Measurements from ENCODE around the gene CCKAR. TPM values are rescaled to one million over a fixed set of nuclear protein-coding genes. Genes with fewer than 3 reads are reported as not detected.

The CCKAR gene
- total and polyA plus RNA-seq, 2 experiments from 2014 or later = not detected

DNA sequence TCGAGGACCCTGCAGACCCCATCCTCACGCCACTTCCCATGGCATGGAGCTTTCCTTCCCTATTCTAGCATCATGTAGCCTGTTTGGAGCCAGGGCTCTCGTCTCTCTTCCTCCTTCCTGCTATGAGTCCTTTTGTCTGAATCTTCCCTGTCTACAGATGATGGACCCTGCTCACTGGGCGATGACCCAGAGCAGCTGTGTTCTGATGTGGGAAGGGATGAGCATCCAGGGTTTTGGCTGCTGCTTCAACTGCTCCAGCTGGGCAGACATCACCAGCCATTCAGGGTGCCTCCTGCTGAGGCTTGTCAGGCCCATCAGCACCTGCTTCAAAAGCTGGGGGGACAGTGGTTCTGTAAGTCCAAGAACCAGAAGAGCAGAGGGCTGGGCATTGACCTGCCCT, 3.2 kb upstream of the CCKAR start (continued):
- no peak for TF ChIP-seq EZH2 (IDR thresholded peaks at IDR 0.05; ENCODE audit: low read depth, unreplicated experiment)

DNA sequence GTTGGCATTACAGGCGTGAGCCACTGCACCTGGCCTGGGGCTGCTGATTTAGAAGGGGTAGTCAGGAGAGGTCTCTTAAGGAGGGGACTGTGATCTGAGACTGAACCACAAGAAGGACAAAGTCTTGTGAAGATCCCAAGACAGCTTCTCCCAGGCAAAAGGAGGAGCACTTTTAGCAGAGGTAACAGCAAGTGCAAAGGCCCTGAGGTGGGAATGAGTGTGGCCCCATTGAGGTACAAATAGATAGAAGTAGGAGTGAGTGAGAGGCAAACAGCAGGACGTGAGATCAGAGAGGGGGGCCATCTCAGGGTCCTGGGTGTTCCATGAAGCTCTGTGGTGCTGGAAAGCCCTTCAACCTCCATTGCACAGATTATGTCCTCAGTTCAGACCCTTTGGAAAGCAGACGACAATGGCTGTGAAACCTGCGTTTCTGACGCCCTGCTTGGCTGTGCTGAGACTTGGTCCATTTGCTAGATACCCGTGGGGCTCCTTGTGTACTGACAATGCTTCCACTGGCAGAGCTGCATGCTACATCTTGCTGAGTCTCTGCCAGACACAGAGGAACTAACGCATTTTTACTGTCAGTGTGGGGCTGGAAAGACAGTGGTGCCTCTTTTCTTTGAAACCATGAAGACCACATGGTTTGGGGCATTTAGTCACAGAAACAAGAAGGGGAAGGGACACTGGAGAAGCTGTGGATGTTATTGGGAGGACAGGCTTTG, 1.3 kb upstream of the CCKAR start:
- ATAC-seq (no peak), DNase-seq (ENCODE audit: low spot score) (no peak)
- Histone ChIP-seq H3K27me3 (ENCODE audit: insufficient read depth) (no peaks in the 10 kb centered on the region), H3F3A (replicated peaks; ENCODE audit: low read depth) (no peaks in the 10 kb centered on the region), H3K4me1 (ENCODE audit: insufficient read depth) (no peaks in the 10 kb centered on the region), H3K4me2 (no peak overlapping the region), H3K27ac (ENCODE audit: low read depth) (no peak overlapping the region), H3K4me3 (no peak overlapping the region), H3K9me2 (ENCODE audit: insufficient read depth) (no peaks in the 10 kb centered on the region), H2AFZ (no peak overlapping the region; the same call in 1 of the 2 replicates), H4K20me1 (replicated peaks; ENCODE audit: insufficient read depth) (no peaks in the 10 kb centered on the region), H3K36me3 (ENCODE audit: insufficient read depth) (peaks cover 6% of the 10 kb centered on the region; the same call in 1 of the 2 replicates), H3K79me2 (replicated peaks; ENCODE audit: insufficient read depth) (no peaks in the 10 kb centered on the region)
- Mint-ChIP-seq H3K27ac (no peak overlapping the region), H3K9me3 (0 out of 3 replicates have a peak, but pooled peaks cover 5% of the 10 kb centered on the region), H3K4me1 (peaks cover 12% of the 10 kb centered on the region), H3K4me3 (no peak overlapping the region), H3K27me3 (ENCODE audit: insufficient read depth, low read depth, poor library complexity) (peaks cover 5% of the 10 kb centered on the region), H3K36me3 (ENCODE audit: low read depth) (no peaks in the 10 kb centered on the region)
- TF ChIP-seq, protein P1, sequence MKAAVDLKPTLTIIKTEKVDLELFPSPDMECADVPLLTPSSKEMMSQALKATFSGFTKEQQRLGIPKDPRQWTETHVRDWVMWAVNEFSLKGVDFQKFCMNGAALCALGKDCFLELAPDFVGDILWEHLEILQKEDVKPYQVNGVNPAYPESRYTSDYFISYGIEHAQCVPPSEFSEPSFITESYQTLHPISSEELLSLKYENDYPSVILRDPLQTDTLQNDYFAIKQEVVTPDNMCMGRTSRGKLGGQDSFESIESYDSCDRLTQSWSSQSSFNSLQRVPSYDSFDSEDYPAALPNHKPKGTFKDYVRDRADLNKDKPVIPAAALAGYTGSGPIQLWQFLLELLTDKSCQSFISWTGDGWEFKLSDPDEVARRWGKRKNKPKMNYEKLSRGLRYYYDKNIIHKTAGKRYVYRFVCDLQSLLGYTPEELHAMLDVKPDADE (IDR thresholded peaks at IDR 0.05) = no peak
- TF ChIP-seq, protein P2, sequence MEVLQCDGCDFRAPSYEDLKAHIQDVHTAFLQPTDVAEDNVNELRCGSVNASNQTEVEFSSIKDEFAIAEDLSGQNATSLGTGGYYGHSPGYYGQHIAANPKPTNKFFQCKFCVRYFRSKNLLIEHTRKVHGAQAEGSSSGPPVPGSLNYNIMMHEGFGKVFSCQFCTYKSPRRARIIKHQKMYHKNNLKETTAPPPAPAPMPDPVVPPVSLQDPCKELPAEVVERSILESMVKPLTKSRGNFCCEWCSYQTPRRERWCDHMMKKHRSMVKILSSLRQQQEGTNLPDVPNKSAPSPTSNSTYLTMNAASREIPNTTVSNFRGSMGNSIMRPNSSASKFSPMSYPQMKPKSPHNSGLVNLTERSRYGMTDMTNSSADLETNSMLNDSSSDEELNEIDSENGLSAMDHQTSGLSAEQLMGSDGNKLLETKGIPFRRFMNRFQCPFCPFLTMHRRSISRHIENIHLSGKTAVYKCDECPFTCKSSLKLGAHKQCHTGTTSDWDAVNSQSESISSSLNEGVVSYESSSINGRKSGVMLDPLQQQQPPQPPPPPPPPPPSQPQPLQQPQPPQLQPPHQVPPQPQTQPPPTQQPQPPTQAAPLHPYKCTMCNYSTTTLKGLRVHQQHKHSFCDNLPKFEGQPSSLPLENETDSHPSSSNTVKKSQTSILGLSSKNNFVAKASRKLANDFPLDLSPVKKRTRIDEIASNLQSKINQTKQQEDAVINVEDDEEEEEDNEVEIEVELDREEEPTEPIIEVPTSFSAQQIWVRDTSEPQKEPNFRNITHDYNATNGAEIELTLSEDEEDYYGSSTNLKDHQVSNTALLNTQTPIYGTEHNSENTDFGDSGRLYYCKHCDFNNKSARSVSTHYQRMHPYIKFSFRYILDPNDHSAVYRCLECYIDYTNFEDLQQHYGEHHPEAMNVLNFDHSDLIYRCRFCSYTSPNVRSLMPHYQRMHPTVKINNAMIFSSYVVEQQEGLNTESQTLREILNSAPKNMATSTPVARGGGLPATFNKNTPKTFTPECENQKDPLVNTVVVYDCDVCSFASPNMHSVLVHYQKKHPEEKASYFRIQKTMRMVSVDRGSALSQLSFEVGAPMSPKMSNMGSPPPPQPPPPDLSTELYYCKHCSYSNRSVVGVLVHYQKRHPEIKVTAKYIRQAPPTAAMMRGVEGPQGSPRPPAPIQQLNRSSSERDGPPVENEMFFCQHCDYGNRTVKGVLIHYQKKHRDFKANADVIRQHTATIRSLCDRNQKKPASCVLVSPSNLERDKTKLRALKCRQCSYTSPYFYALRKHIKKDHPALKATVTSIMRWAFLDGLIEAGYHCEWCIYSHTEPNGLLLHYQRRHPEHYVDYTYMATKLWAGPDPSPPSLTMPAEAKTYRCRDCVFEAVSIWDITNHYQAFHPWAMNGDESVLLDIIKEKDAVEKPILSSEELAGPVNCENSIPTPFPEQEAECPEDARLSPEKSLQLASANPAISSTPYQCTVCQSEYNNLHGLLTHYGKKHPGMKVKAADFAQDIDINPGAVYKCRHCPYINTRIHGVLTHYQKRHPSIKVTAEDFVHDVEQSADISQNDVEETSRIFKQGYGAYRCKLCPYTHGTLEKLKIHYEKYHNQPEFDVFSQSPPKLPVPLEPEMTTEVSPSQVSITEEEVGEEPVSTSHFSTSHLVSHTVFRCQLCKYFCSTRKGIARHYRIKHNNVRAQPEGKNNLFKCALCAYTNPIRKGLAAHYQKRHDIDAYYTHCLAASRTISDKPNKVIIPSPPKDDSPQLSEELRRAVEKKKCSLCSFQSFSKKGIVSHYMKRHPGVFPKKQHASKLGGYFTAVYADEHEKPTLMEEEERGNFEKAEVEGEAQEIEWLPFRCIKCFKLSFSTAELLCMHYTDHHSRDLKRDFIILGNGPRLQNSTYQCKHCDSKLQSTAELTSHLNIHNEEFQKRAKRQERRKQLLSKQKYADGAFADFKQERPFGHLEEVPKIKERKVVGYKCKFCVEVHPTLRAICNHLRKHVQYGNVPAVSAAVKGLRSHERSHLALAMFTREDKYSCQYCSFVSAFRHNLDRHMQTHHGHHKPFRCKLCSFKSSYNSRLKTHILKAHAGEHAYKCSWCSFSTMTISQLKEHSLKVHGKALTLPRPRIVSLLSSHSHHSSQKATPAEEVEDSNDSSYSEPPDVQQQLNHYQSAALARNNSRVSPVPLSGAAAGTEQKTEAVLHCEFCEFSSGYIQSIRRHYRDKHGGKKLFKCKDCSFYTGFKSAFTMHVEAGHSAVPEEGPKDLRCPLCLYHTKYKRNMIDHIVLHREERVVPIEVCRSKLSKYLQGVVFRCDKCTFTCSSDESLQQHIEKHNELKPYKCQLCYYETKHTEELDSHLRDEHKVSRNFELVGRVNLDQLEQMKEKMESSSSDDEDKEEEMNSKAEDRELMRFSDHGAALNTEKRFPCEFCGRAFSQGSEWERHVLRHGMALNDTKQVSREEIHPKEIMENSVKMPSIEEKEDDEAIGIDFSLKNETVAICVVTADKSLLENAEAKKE (CRISPR knock-in tag; IDR thresholded peaks at IDR 0.05) = no peak
- TF ChIP-seq EZH2phosphoT487 (IDR thresholded peaks at IDR 0.05; ENCODE audit: unreplicated experiment) (no peak), ZNF114 (CRISPR knock-in tag; IDR thresholded peaks at IDR 0.05) (no peak), CREB1 (CRISPR knock-in tag; IDR thresholded peaks at IDR 0.05; ENCODE audit: low read depth) (no peak), JUNB (IDR thresholded peaks at IDR 0.05; ENCODE audit: unreplicated experiment) (no peak), STAT1 (IDR thresholded peaks at IDR 0.05; ENCODE audit: unreplicated experiment) (no peak), ZNF331 (CRISPR knock-in tag; IDR thresholded peaks at IDR 0.05; ENCODE audit: low read depth) (no peak), POLR2AphosphoS5 (IDR thresholded peaks at IDR 0.05; ENCODE audit: low read depth) (no peak)
- TF ChIP-seq, protein P3, sequence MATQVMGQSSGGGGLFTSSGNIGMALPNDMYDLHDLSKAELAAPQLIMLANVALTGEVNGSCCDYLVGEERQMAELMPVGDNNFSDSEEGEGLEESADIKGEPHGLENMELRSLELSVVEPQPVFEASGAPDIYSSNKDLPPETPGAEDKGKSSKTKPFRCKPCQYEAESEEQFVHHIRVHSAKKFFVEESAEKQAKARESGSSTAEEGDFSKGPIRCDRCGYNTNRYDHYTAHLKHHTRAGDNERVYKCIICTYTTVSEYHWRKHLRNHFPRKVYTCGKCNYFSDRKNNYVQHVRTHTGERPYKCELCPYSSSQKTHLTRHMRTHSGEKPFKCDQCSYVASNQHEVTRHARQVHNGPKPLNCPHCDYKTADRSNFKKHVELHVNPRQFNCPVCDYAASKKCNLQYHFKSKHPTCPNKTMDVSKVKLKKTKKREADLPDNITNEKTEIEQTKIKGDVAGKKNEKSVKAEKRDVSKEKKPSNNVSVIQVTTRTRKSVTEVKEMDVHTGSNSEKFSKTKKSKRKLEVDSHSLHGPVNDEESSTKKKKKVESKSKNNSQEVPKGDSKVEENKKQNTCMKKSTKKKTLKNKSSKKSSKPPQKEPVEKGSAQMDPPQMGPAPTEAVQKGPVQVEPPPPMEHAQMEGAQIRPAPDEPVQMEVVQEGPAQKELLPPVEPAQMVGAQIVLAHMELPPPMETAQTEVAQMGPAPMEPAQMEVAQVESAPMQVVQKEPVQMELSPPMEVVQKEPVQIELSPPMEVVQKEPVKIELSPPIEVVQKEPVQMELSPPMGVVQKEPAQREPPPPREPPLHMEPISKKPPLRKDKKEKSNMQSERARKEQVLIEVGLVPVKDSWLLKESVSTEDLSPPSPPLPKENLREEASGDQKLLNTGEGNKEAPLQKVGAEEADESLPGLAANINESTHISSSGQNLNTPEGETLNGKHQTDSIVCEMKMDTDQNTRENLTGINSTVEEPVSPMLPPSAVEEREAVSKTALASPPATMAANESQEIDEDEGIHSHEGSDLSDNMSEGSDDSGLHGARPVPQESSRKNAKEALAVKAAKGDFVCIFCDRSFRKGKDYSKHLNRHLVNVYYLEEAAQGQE (IDR thresholded peaks at IDR 0.05; ENCODE audit: unreplicated experiment) = no peak
